NCI-H1694 (cell line): ENCODE measurements around the gene TALDO1.

Experiments used
- DNase-seq: peaks from one replicate; lab custom pipeline; 2025; lab: John Stamatoyannopoulos, UW

Gene TALDO1

GRCh38 chr11:799641-800316 is 52.5 kb downstream of the TALDO1 start:
- no peak for DNase-seq

- DNase-seq = no peak
These were observed 53.2 kb downstream of the TALDO1 start for GRCh38 chr11:800473-800872.

GRCh38 chr11:801097-801780 is 54.0 kb downstream of the TALDO1 start:
- no peak for DNase-seq

- no peak for DNase-seq
These were observed 54.9 kb downstream of the TALDO1 start for GRCh38 chr11:802018-802617.

GRCh38 chr11:802693-803466 is 55.6 kb downstream of the TALDO1 start:
- no peak for DNase-seq

- no peak for DNase-seq
These were observed 56.1 kb downstream of the TALDO1 start for GRCh38 chr11:803467-803742.

GRCh38 chr11:803770-804598 is 56.7 kb downstream of the TALDO1 start:
- peak; percentile 25 for DNase-seq

- no peak for DNase-seq
These were observed 57.3 kb downstream of the TALDO1 start for GRCh38 chr11:804599-804964.

- no peak for DNase-seq
These were observed 61.4 kb downstream of the TALDO1 start for GRCh38 chr11:808427-809286.

- DNase-seq = peak; percentile 86
These were observed 62.2 kb downstream of the TALDO1 start, which contains the start of gene RPLP2 for GRCh38 chr11:809287-810039. Gene RPLP2 (plus strand): TSS chr11:809967. CDS start chr11:810235, 268 bp downstream.

- DNase-seq = no peak
These were observed 62.8 kb downstream of the TALDO1 start for GRCh38 chr11:810040-810567.

GRCh38 chr11:811446-812245 is 64.4 kb downstream of the TALDO1 start:
- DNase-seq = no peak

GRCh38 chr11:812390-812789 is 65.1 kb downstream of the TALDO1 start:
- no peak for DNase-seq

- DNase-seq = no peak
These were observed 65.8 kb downstream of the TALDO1 start for GRCh38 chr11:813072-813455.

GRCh38 chr11:813456-814096 is 66.3 kb downstream of the TALDO1 start:
- no peak for DNase-seq
